GM12878 (cell line): Measurements from ENCODE around the gene MLIP. TPM values are rescaled to one million over a fixed set of nuclear protein-coding genes. Genes with fewer than 3 reads are reported as not detected.
A peak's percentile ranks its signal among the peaks of the same experiment; 100 is the strongest.

Experiments
- ATAC-seq: fragments of 200-7000 bp; cut with Tn5 transposase; 3 replicates; pipeline ENCODE4 v1.9.1; 2020; ENCODE audit warnings: mild to moderate bottlenecking, moderate library complexity
- BruUV-seq: library from RNA; stranded (reverse); fragments of 400-500 nt; replicated peaks from 2 replicates; lab custom pipeline; 2021; lab: Mats Ljungman, UMichigan
- CTCF ChIA-PET: fragments of 300-600 bp; sonication (Branson Sonifier 250); formaldehyde crosslinking; extraction: SDS; loops from one replicate; lab custom pipeline; 2021; ENCODE audit warnings: inconsistent platforms; lab: Yijun Ruan, JAX
- POLR2A ChIA-PET: fragments of 350-600 bp; formaldehyde crosslinking; extraction: SDS; loops from one replicate; lab custom pipeline; 2021; ENCODE audit warnings: inconsistent platforms; lab: Charles Lee
- RAD21 ChIA-PET: fragments of 300-600 bp; sonication (Branson Sonifier 250); formaldehyde crosslinking; loops from one replicate; lab custom pipeline; 2023; ENCODE audit warnings: antibody characterized with exemption; ENCODE audit not compliant: unreplicated experiment; lab: Charles Lee
- SMC1A ChIA-PET: fragments of 300-600 bp; sonication (Branson Sonifier 250); formaldehyde crosslinking; loops from one replicate; lab custom pipeline; 2023; ENCODE audit not compliant: unreplicated experiment, uncharacterized antibody; lab: Charles Lee
- DNase-seq: peaks from one replicate; pipeline ENCODE4 v3.0.0-alpha.2; 2011; ENCODE audit warnings: low read depth, low spot score
- FAIRE-seq: peaks from 3 replicates; lab custom pipeline; 2011; peaks lifted over from hg19 to GRCh38; lab: Jason Lieb, UNC
- H2AFZ ChIP-seq: 2 replicates; pipeline ENCODE4 v1.6.0; 2011; ENCODE audit warnings: low read depth, low read length, control low read depth; ENCODE audit not compliant: control insufficient read depth
- H3K27ac ChIP-seq: 2 replicates; pipeline ENCODE4 v1.5.1; 2011; ENCODE audit warnings: control low read depth; ENCODE audit not compliant: control insufficient read depth, insufficient read depth
- H3K27me3 ChIP-seq, 2 experiments: replicated peaks in 1 of 2; 2 replicates each; pipeline versions ENCODE4 v1.6.0 to v1.6.1; 2011; ENCODE audit warnings: low read length in 1 of 2; ENCODE audit not compliant: control insufficient read depth in 2 of 2, insufficient read depth in 2 of 2
- H3K36me3 ChIP-seq, 2 experiments: 2 replicates each; pipeline ENCODE4 v1.5.1; 2011; ENCODE audit warnings: low read length in 1 of 2; ENCODE audit not compliant: control insufficient read depth in 2 of 2, insufficient read depth in 2 of 2
- H3K4me1 ChIP-seq: 2 replicates; pipeline ENCODE4 v1.6.1; 2011; ENCODE audit warnings: mild to moderate bottlenecking, low read length, moderate library complexity, mixed read lengths; ENCODE audit not compliant: control insufficient read depth, insufficient read depth
- H3K4me2 ChIP-seq: 2 replicates; pipeline ENCODE4 v1.6.0; 2011; ENCODE audit warnings: control low read depth; ENCODE audit not compliant: control insufficient read depth, insufficient read depth
- H3K4me3 ChIP-seq: fragments of 200-600 bp; sonication (generic); 2 replicates; pipeline ENCODE4 v1.5.1; 2016
- H3K79me2 ChIP-seq: 2 replicates; pipeline ENCODE4 v1.6.0; 2011; ENCODE audit warnings: low read length; ENCODE audit not compliant: control insufficient read depth, insufficient read depth
- H3K9ac ChIP-seq: 2 replicates; pipeline ENCODE4 v1.8.0; 2011; ENCODE audit warnings: low read length, control low read depth, mixed read lengths; ENCODE audit not compliant: control insufficient read depth, insufficient read depth
- H3K9me3 ChIP-seq: replicated peaks from 3 replicates; pipeline ENCODE4 v1.5.1; 2011; ENCODE audit warnings: mild to moderate bottlenecking, low read length; ENCODE audit not compliant: control insufficient read depth, insufficient read depth
- H4K20me1 ChIP-seq: 2 replicates; pipeline ENCODE4 v1.6.0; 2011; ENCODE audit not compliant: control insufficient read depth, insufficient read depth
- BMI1 ChIP-seq: fragments of 450-650 bp; IDR thresholded peaks from 2 replicates; pipeline ENCODE4 v1.6.1; 2016; ENCODE audit warnings: mild to moderate bottlenecking, moderate library complexity, borderline replicate concordance
- CBX3 ChIP-seq: fragments of 200-600 bp; sonication (generic); IDR thresholded peaks from 2 replicates; pipeline ENCODE4 v1.6.1; 2016; ENCODE audit warnings: low read depth, borderline replicate concordance
- EZH2 ChIP-seq: IDR thresholded peaks from 2 replicates; pipeline ENCODE4 v1.6.1; 2012; ENCODE audit warnings: low read depth, mild to moderate bottlenecking, control low read depth, inconsistent platforms, low read length, borderline replicate concordance; ENCODE audit not compliant: control insufficient read depth
- LARP7 ChIP-seq: fragments of 450-650 bp; IDR thresholded peaks from 2 replicates; pipeline ENCODE4 v1.6.1; 2017; ENCODE audit warnings: mild to moderate bottlenecking
- MEF2A ChIP-seq: IDR thresholded peaks from 2 replicates; pipeline ENCODE4 v1.6.1; 2011; ENCODE audit warnings: low read depth, mild to moderate bottlenecking, low read length, moderate library complexity; ENCODE audit not compliant: insufficient read depth
- WGBS: methylation state at CpG from one replicate; pipeline ENCODE4 v1.1.6; 2016; ENCODE audit warnings: low lambda C conversion rate; ENCODE audit not compliant: insufficient replicate concordance, insufficient coverage; ENCODE audit errors: missing lambda C conversion rate; 5-methylcytosine and 5-hydroxymethylcytosine counted together
- in situ Hi-C: fragments of 300-500 bp; cut with MboI; formaldehyde crosslinking; loops from 9 replicates; pipeline ENCODE4 v1.14.3; 2018; ENCODE audit warnings: mixed read lengths
- intact Hi-C: fragments of 100-400 bp; cut with micrococcal nuclease; formaldehyde crosslinking; loops from one replicate; pipeline ENCODE4 v1.14.2; 2022; ENCODE audit not compliant: unreplicated experiment
- polyA plus RNA-seq, 11 experiments: library from polyadenylated mRNA; depleted of rRNA in 4 of 11; unstranded in 6 of 11; stranded (reverse) in 5 of 11; fragments of >200 nt; fragmentation: Nextera tagmentation in 4 of 11; fragmentation: Illumina TruSeq in 1 of 11; extraction: Ambion mirVana in 4 of 11; extraction: Trizol in 1 of 11; gene quantifications; 1 replicate in 1 of 11; 2 replicates in 10 of 11; pipeline versions ENCODE4 v1.2.1 to v1.2.3, GENCODE V29; 2011 to 2016; ENCODE audit warnings: inconsistent platforms in 2 of 11, missing spikeins in 2 of 11, low read depth in 1 of 11
- total RNA-seq, 4 experiments: library from RNA; depleted of rRNA in 3 of 4; stranded (reverse); fragments of >200 nt in 3 of 4; fragmentation: Illumina TruSeq in 1 of 4; extraction: Trizol in 1 of 4; gene quantifications; 2 replicates each; pipeline versions ENCODE4 v1.2.1 to v1.2.3, GENCODE V29; 2013 to 2021
- TF ChIP-seq, protein P1 (sequence below): IDR thresholded peaks from 2 replicates; pipeline ENCODE4 v1.6.1; 2011; ENCODE audit warnings: borderline replicate concordance, low read depth, mild to moderate bottlenecking, moderate library complexity, mixed read lengths, low read length; ENCODE audit not compliant: insufficient read depth; ENCODE audit errors: extremely low read length
- TF ChIP-seq, protein P2 (sequence below): fragments of 450-650 bp; IDR thresholded peaks from 2 replicates; pipeline ENCODE4 v1.6.1; 2018; ENCODE audit warnings: mild to moderate bottlenecking, low read depth, moderate library complexity; ENCODE audit not compliant: partially characterized antibody
- TF ChIP-seq, protein P3 (sequence below): fragments of 450-650 bp; IDR thresholded peaks from 2 replicates; pipeline ENCODE4 v1.6.1; 2018; ENCODE audit warnings: borderline replicate concordance, mild to moderate bottlenecking; ENCODE audit not compliant: partially characterized antibody

Gene MLIP
- total and polyA plus RNA-seq, 10 of the 15 experiments (the other 5 are each of a cell fraction or from before 2014, with no cell fraction given): not detected

GRCh38 chr6:54301770-54302169, 190.5 kb downstream of the MLIP start (continued):
- TF ChIP-seq, protein P1, sequence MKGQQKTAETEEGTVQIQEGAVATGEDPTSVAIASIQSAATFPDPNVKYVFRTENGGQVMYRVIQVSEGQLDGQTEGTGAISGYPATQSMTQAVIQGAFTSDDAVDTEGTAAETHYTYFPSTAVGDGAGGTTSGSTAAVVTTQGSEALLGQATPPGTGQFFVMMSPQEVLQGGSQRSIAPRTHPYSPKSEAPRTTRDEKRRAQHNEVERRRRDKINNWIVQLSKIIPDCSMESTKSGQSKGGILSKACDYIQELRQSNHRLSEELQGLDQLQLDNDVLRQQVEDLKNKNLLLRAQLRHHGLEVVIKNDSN: no peak

- WGBS: 20% methylated on average over 2 of the region's 2 CpGs
- in situ Hi-C loops (no loop called here), intact Hi-C loops (no loop called here)
- H3K4me1 ChIP-seq: no peaks in the 10 kb centered on the region
- no peak overlapping the region for H3K27ac ChIP-seq
- H3K79me2 ChIP-seq: no peaks in the 10 kb centered on the region
- H4K20me1 ChIP-seq: no peaks in the 10 kb centered on the region
- H3K27me3 ChIP-seq: no peaks in the 10 kb centered on the region
- no peaks in the 10 kb centered on the region for H3K36me3 ChIP-seq
- ChIA-PET SMC1A (interaction anchor here (0.6 to 1.0 kb wide), 4 partner anchors 14 to 84 kb away, joined by 3 to 4 read pairs (median 3); no protein-coding TSS in a partner anchor), POLR2A (no interaction called here), RAD21 (interaction anchor here (0.7 kb wide), 1 partner anchor 47 kb away, joined by 3 read pairs; no protein-coding TSS in a partner anchor)
- FAIRE-seq: no peak
- H3K9ac ChIP-seq: no peak overlapping the region
- DNase-seq: peak; percentile 24
- H2AFZ ChIP-seq: no peak overlapping the region
- no TSS peak for BruUV-seq
- ATAC-seq: peak; percentile 72
- H3K9me3 ChIP-seq: no peaks in the 10 kb centered on the region
- no peak overlapping the region for H3K4me2 ChIP-seq
- no peak overlapping the region for H3K4me3 ChIP-seq
- TF ChIP-seq BMI1 (no peak), LARP7 (no peak), EZH2 (no peak), CBX3 (no peak), MEF2A (no peak)
- TF ChIP-seq, protein P2, sequence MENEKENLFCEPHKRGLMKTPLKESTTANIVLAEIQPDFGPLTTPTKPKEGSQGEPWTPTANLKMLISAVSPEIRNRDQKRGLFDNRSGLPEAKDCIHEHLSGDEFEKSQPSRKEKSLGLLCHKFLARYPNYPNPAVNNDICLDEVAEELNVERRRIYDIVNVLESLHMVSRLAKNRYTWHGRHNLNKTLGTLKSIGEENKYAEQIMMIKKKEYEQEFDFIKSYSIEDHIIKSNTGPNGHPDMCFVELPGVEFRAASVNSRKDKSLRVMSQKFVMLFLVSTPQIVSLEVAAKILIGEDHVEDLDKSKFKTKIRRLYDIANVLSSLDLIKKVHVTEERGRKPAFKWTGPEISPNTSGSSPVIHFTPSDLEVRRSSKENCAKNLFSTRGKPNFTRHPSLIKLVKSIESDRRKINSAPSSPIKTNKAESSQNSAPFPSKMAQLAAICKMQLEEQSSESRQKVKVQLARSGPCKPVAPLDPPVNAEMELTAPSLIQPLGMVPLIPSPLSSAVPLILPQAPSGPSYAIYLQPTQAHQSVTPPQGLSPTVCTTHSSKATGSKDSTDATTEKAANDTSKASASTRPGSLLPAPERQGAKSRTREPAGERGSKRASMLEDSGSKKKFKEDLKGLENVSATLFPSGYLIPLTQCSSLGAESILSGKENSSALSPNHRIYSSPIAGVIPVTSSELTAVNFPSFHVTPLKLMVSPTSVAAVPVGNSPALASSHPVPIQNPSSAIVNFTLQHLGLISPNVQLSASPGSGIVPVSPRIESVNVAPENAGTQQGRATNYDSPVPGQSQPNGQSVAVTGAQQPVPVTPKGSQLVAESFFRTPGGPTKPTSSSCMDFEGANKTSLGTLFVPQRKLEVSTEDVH: no peak
- TF ChIP-seq, protein P3, sequence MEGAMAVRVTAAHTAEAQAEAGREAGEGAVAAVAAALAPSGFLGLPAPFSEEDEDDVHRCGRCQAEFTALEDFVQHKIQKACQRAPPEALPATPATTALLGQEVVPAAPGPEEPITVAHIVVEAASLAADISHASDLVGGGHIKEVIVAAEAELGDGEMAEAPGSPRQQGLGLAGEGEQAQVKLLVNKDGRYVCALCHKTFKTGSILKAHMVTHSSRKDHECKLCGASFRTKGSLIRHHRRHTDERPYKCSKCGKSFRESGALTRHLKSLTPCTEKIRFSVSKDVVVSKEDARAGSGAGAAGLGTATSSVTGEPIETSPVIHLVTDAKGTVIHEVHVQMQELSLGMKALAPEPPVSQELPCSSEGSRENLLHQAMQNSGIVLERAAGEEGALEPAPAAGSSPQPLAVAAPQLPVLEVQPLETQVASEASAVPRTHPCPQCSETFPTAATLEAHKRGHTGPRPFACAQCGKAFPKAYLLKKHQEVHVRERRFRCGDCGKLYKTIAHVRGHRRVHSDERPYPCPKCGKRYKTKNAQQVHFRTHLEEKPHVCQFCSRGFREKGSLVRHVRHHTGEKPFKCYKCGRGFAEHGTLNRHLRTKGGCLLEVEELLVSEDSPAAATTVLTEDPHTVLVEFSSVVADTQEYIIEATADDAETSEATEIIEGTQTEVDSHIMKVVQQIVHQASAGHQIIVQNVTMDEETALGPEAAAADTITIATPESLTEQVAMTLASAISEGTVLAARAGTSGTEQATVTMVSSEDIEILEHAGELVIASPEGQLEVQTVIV: no peak
- TF ChIP-seq, all 136 proteins: peak for 0
- CTCF ChIA-PET: no interaction called here
Observed at GRCh38 chr6:54307439-54307910, 196.2 kb downstream of the MLIP start.
